Upper lobe of left lung (tissue), 6 donors: ENCODE data around the gene CD247. TPM values are rescaled to one million over a fixed set of nuclear protein-coding genes. Genes with fewer than 3 reads are reported as not detected.

Experiments used
- ATAC-seq, 2 donors: fragments of 200-7000 bp; cut with Tn5 transposase; one replicate each; pipeline ENCODE4 v1.9.1; 2022; ENCODE audit warnings: mild to moderate bottlenecking in 2 of 2, moderate library complexity in 2 of 2; ENCODE audit not compliant: low FRiP score in 2 of 2
- DNase-seq, 2 donors: peaks; one replicate each; pipeline ENCODE4 v3.0.0-alpha.2; 2019 to 2020
- H3K27ac ChIP-seq, 4 donors: fragments of 200-600 bp; sonication (generic); one replicate each; pipeline ENCODE4 v1.5.1; 2016 to 2019
- H3K27me3 ChIP-seq, 4 donors: fragments of 200-600 bp; sonication (generic); one replicate each; pipeline ENCODE4 v1.5.1; 2017 to 2019
- H3K36me3 ChIP-seq, 4 donors: fragments of 200-600 bp; sonication (generic); one replicate each; pipeline ENCODE4 v1.5.1; 2016 to 2019
- H3K4me1 ChIP-seq, 4 donors: fragments of 200-600 bp; sonication (generic); one replicate each; pipeline ENCODE4 v1.5.1; 2018 to 2019
- H3K4me3 ChIP-seq, 4 donors: fragments of 200-600 bp; sonication (generic); one replicate each; pipeline ENCODE4 v1.5.1; 2017 to 2019; ENCODE audit warnings: mild to moderate bottlenecking in 2 of 4, moderate library complexity in 1 of 4
- H3K9me3 ChIP-seq, 4 donors: fragments of 200-600 bp; sonication (generic); one replicate each; pipeline ENCODE4 v1.5.1; 2018 to 2019
- EP300 ChIP-seq, 4 donors: sonication (generic); formaldehyde crosslinking; IDR thresholded peaks; one replicate each; pipeline ENCODE4 v1.5.1; 2017; ENCODE audit warnings: antibody characterized with exemption in 4 of 4, control low read depth in 2 of 4
- POLR2A ChIP-seq, 4 donors: fragments of 450-650 bp; IDR thresholded peaks; one replicate each; pipeline ENCODE4 v1.5.1; 2016 to 2017; ENCODE audit warnings: antibody characterized with exemption in 4 of 4, mild to moderate bottlenecking in 2 of 4
- POLR2AphosphoS5 ChIP-seq, 2 donors: sonication (generic); formaldehyde crosslinking; IDR thresholded peaks; one replicate each; pipeline ENCODE4 v1.5.1; 2017; ENCODE audit warnings: antibody characterized with exemption in 2 of 2
- WGBS, 2 donors: methylation state at CpG; one replicate each; pipeline ENCODE4 v1.1.5; 2017 to 2018; 5-methylcytosine and 5-hydroxymethylcytosine counted together
- total RNA-seq, 6 donors: library from RNA; depleted of rRNA in 4 of 6; stranded (reverse); fragments of >200 nt in 4 of 6; gene quantifications; one replicate each; pipeline versions ENCODE4 v1.1.0 to v1.2.1, GENCODE V29; 2016 to 2021
- TF ChIP-seq, protein P1 (sequence below), 6 experiments: fragments of 450-650 bp in 4 of 6; fragments of 200-600 bp in 2 of 6; sonication (generic) in 2 of 6; IDR thresholded peaks; one replicate each; pipeline ENCODE4 v1.5.1; 2016 to 2019; ENCODE audit warnings: antibody characterized with exemption in 6 of 6
- donor health status: DM: no; HTN: no; CAD: no; lungs with moderate emphysema.
- donor health status: DM: no; HTN: yes; CAD: no; lungs with severe emphysema.

Gene CD247
- total RNA-seq, 6 donors from 2014 or later = 5.0 to 14.7 (median 8.7) TPM

DNA sequence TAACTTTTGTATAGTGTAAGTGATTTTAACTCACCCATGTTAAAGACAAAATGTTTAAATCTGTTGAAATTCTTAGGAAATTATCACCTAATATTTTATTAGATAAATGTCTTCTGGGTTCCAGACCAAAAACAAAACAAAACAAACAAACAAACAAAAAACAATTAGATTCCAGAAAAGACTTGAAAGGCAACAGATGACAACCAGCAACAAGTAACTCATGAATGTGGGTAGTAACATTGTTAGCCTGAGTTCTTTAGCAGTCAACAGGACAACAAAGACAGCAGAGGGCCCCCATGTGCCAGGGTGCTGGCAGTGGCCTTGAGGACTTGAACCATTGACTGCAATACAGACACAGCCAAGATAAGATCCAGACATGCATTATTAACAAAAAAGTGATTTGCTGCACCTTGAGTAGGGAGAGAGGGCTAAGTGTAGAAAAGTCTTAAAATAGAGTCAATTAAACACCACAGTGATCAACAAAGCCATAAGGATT is 2.4 kb upstream of the CD247 start:
- Histone ChIP-seq H3K36me3 (no peaks in the 10 kb centered on the region), H3K9me3 (no peaks in the 10 kb centered on the region), H3K27ac (no peak overlapping the region), H3K27me3 (no peaks in the 10 kb centered on the region), H3K4me1 (no peaks in the 10 kb centered on the region), H3K4me3 (no peak overlapping the region)
- DNase-seq (no peak), ATAC-seq (no peak)
- TF ChIP-seq POLR2AphosphoS5 (IDR thresholded peaks at IDR 0.05) = no peak
- TF ChIP-seq POLR2A (IDR thresholded peaks at IDR 0.05) = no peak
- TF ChIP-seq, protein P1, sequence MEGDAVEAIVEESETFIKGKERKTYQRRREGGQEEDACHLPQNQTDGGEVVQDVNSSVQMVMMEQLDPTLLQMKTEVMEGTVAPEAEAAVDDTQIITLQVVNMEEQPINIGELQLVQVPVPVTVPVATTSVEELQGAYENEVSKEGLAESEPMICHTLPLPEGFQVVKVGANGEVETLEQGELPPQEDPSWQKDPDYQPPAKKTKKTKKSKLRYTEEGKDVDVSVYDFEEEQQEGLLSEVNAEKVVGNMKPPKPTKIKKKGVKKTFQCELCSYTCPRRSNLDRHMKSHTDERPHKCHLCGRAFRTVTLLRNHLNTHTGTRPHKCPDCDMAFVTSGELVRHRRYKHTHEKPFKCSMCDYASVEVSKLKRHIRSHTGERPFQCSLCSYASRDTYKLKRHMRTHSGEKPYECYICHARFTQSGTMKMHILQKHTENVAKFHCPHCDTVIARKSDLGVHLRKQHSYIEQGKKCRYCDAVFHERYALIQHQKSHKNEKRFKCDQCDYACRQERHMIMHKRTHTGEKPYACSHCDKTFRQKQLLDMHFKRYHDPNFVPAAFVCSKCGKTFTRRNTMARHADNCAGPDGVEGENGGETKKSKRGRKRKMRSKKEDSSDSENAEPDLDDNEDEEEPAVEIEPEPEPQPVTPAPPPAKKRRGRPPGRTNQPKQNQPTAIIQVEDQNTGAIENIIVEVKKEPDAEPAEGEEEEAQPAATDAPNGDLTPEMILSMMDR (IDR thresholded peaks at IDR 0.05) = no peak
- TF ChIP-seq EP300 (IDR thresholded peaks at IDR 0.05) = no peak

DNA sequence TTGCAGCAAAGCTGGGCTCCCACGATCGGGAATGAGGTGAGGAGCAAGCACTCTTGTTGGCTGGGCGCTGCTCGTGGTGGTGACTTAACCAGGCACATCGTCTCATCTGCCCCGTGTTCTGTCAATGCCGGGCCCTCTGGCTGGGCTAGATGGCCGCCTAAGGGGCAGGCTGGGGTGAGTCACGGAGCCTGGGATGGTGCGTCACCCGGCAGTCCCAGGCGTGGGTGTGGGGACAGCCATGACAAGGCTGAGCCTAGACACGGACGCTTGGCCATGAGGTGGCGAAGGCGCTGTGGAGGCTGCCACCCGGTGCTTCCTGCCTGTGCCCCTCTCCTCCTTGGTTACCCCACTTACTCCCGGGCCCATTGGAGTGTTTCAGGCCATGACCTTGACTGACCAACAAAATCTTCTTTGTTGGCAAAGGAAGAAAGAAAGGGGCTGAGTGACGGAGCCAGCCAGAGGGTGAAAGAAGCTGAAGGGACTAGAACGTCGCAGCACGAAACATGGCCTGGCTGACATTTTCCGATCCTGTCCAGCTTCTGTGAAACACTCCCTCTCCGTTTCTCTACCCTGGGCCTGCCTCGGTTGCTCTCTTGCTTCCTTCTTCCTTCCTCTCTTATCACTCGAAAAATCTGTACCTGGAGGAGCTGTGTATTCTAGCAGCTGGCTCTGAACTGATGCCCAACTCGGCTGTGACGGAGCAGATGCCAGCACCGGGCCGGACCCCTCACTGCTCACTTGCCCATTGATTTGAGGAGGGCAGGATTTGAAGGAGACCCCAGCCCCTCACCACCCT is 596 bp downstream of the CD247 start:
- peak; percentile 53 to 70 for ATAC-seq
- Histone ChIP-seq H3K9me3 (no peaks in the 10 kb centered on the region), H3K36me3 (no peaks in the 10 kb centered on the region), H3K4me3 (peak overlapping the region in 3 of 4 donors; percentile 22 to 36 (median 35)), H3K27me3 (no peaks in the 10 kb centered on the region), H3K4me1 (no peaks in the 10 kb centered on the region), H3K27ac (peak overlapping the region in 3 of 4 donors; percentile 57 to 76 (median 73))
- no peak for TF ChIP-seq EP300 (IDR thresholded peaks at IDR 0.05)
- TF ChIP-seq POLR2AphosphoS5 (IDR thresholded peaks at IDR 0.05) = no peak
- TF ChIP-seq, protein P1 (IDR thresholded peaks at IDR 0.05) = no peak
- peak in 1 of 4 donors; percentile 26 for TF ChIP-seq POLR2A (IDR thresholded peaks at IDR 0.05)
- WGBS, 2 donors = 81 to 83% methylated on average over 22 to 30 of the region's 30 CpGs
- peak; percentile 42 to 74 for DNase-seq

DNA sequence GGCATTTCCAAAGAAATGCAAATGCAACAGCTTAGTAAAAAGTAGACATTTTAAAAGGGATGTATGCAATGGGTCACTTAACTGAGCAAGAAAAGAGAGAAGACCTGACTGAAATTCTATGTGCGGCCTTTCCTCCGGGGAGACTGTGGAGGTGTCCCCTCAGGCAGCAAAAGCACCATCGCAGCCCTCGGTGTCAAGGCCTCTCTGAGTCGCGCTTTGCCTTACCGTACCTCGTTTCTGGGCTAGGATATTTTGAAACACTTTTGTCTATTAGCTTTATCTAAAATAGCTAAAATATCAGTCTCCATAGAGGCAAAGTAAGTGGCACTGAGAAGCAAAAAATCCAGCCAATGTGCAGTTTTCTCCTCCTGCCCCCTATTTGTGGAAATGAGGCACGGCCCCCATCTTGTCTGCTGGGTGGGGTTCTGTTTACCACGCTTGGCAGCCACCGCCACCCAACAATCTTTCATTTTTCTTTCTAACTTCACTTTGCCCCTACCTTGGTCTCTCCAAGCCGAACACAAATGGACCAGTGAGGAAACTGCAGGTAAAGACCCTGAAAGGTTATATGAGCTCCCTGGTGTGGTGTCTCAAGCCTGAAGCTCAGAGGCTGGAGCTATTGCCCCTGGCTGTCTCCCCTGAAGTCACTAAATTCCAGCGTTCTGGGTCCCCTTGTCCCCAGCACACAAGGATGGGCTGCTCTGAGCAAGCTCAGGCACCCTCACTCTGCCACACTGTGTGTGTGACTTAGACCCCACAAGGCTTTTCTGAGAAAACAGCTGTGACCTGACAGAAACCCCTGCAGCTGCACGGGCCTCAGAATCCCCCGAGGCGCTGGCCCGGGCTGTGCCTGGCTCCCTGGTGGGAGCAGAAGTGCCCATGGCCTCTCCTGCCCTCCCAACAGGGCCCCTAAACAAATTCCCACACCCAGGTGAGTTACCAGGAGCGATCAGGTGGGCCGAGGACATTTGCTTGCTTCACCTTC is 1.6 kb downstream of the CD247 start:
- Histone ChIP-seq H3K27ac (peak overlapping the region in 3 of 4 donors; percentile 57 to 76 (median 73)), H3K4me3 (peak overlapping the region in 3 of 4 donors; percentile 22 to 36 (median 35)), H3K4me1 (no peaks in the 10 kb centered on the region), H3K27me3 (no peaks in the 10 kb centered on the region), H3K36me3 (no peaks in the 10 kb centered on the region), H3K9me3 (no peaks in the 10 kb centered on the region)
- TF ChIP-seq EP300 (IDR thresholded peaks at IDR 0.05) = no peak
- TF ChIP-seq, protein P1 (IDR thresholded peaks at IDR 0.05) = no peak
- no peak for TF ChIP-seq POLR2AphosphoS5 (IDR thresholded peaks at IDR 0.05)
- TF ChIP-seq POLR2A (IDR thresholded peaks at IDR 0.05) = no peak
- DNase-seq (peak in 1 of 2 donors; percentile 51), ATAC-seq (no peak)
- 76 to 79% methylated on average over 17 to 19 of the region's 19 CpGs for WGBS, 2 donors

DNA sequence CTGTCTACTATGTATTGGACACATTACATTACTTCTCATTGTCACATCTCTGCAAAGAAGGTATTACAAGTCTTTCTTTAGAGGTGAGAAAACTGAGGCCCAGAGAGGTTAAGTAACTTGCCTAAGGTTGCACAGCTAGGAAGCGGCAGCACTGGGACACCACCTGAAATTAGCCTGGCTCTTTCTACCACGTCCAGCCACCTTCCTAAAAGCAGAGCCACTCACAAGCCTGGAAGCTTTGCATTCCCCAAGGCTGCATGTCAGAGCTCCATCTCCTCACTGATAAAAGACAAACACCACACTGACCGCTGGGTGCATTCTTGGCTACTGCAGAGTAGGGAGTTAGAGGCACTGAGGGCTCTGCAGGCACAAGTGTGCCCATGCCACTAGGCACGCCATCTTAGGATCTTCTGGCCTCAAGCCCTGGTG is 2.4 kb downstream of the CD247 start:
- H3K4me3 ChIP-seq = peak overlapping the region in 3 of 4 donors; percentile 22 to 36 (median 35)
- TF ChIP-seq, protein P1 (IDR thresholded peaks at IDR 0.05) = no peak
- TF ChIP-seq POLR2A (IDR thresholded peaks at IDR 0.05) (no peak), EP300 (IDR thresholded peaks at IDR 0.05) (no peak), POLR2AphosphoS5 (IDR thresholded peaks at IDR 0.05) (no peak)
- ATAC-seq = no peak

More for the DNA sequence above, 2.4 kb downstream of the CD247 start:
- H3K27ac ChIP-seq = no peak overlapping the region
- 77 to 82% methylated on average over 4 of the region's 4 CpGs for WGBS, 2 donors
- no peaks in the 10 kb centered on the region for H3K4me1 ChIP-seq
- no peaks in the 10 kb centered on the region for H3K9me3 ChIP-seq
- no peaks in the 10 kb centered on the region for H3K36me3 ChIP-seq
- no peak for DNase-seq
- no peaks in the 10 kb centered on the region for H3K27me3 ChIP-seq
